IMR-90 (cell line): Measurements from ENCODE around the gene ELFN1. TPM values are rescaled to one million over a fixed set of nuclear protein-coding genes. Genes with fewer than 3 reads are reported as not detected.

ENCODE experiments used
- ATAC-seq: fragments of 200-7000 bp; cut with Tn5 transposase; 2 replicates; pipeline ENCODE4 v1.9.1; 2020; ENCODE audit warnings: low read depth, mild to moderate bottlenecking, moderate library complexity
- BruUV-seq: library from RNA; stranded (reverse); fragments of 400-500 nt; replicated peaks from 2 replicates; lab custom pipeline; 2021; lab: Mats Ljungman, UMichigan
- CTCF ChIA-PET: fragments of 300-600 bp; formaldehyde crosslinking; extraction: SDS; loops from one replicate; lab custom pipeline; 2021; ENCODE audit warnings: antibody characterized with exemption; lab: Yijun Ruan, JAX
- POLR2A ChIA-PET: fragments of 300-600 bp; sonication (Branson Sonifier 250); formaldehyde crosslinking; loops from one replicate; lab custom pipeline; 2022; ENCODE audit warnings: antibody characterized with exemption; ENCODE audit not compliant: unreplicated experiment; lab: Charles Lee
- DNase-seq: peaks from one replicate; pipeline ENCODE4 v3.0.0; 2013
- H2AFZ ChIP-seq: replicated peaks from 2 replicates; pipeline ENCODE3; 2013; ENCODE audit warnings: low read length, mild to moderate bottlenecking; ENCODE audit not compliant: poor library complexity
- H2AK5ac ChIP-seq: 2 replicates; pipeline ENCODE4 v1.6.1; 2013; ENCODE audit warnings: low read depth, low read length, inconsistent platforms
- H2AK9ac ChIP-seq: replicated peaks from 2 replicates; pipeline ENCODE3; 2013; ENCODE audit warnings: mild to moderate bottlenecking, low read depth, low read length, moderate library complexity; ENCODE audit not compliant: poor library complexity
- H2BK120ac ChIP-seq: 2 replicates; pipeline ENCODE4 v1.6.1; 2013; ENCODE audit warnings: low read depth, low read length, inconsistent platforms
- H2BK15ac ChIP-seq: 3 replicates; pipeline ENCODE4 v1.6.1; 2013; ENCODE audit warnings: low read depth, low read length, inconsistent platforms
- H2BK20ac ChIP-seq: 2 replicates; pipeline ENCODE4 v1.6.1; 2013; ENCODE audit warnings: low read depth, mild to moderate bottlenecking, inconsistent platforms, low read length, moderate library complexity
- H2BK5ac ChIP-seq: 2 replicates; pipeline ENCODE4 v1.6.1; 2013; ENCODE audit warnings: mild to moderate bottlenecking, low read depth, low read length, inconsistent platforms; ENCODE audit not compliant: poor library complexity, severe bottlenecking
- H3K14ac ChIP-seq: replicated peaks from 2 replicates; pipeline ENCODE4 v1.6.1; 2013; ENCODE audit warnings: low read depth, low read length, inconsistent platforms
- H3K18ac ChIP-seq: 2 replicates; pipeline ENCODE4 v1.6.1; 2013; ENCODE audit warnings: low read depth, low read length, control low read depth
- H3K23ac ChIP-seq: 2 replicates; pipeline ENCODE4 v1.6.1; 2013; ENCODE audit warnings: low read depth, low read length, inconsistent platforms
- H3K27ac ChIP-seq: 2 replicates; pipeline ENCODE4 v1.5.1; 2013; ENCODE audit warnings: mild to moderate bottlenecking, control low read depth, low read length; ENCODE audit not compliant: insufficient read depth
- H3K27me3 ChIP-seq: 2 replicates; pipeline ENCODE4 v1.6.1; 2013; ENCODE audit warnings: low read length; ENCODE audit not compliant: control insufficient read depth, insufficient read depth
- H3K36me3 ChIP-seq: 2 replicates; pipeline ENCODE4 v1.6.1; 2013; ENCODE audit warnings: low read length, mixed read lengths; ENCODE audit not compliant: control insufficient read depth, insufficient read depth
- H3K4ac ChIP-seq: 2 replicates; pipeline ENCODE4 v1.6.1; 2013; ENCODE audit warnings: low read depth, low read length, inconsistent platforms
- H3K4me1 ChIP-seq: 2 replicates; pipeline ENCODE4 v1.6.1; 2013; ENCODE audit warnings: low read length, mixed read lengths; ENCODE audit not compliant: control insufficient read depth, insufficient read depth
- H3K4me2 ChIP-seq: 2 replicates; pipeline ENCODE4 v1.6.1; 2013; ENCODE audit warnings: low read depth, mild to moderate bottlenecking, control low read depth, low read length, moderate library complexity
- H3K4me3 ChIP-seq: 2 replicates; pipeline ENCODE4 v1.5.1; 2013; ENCODE audit warnings: low read depth, mild to moderate bottlenecking, control low read depth, low read length, moderate library complexity; ENCODE audit not compliant: insufficient read depth
- H3K56ac ChIP-seq: 2 replicates; pipeline ENCODE4 v1.6.1; 2013; ENCODE audit warnings: low read length, inconsistent platforms; ENCODE audit not compliant: insufficient read depth; ENCODE audit errors: extremely low read depth
- H3K79me1 ChIP-seq, 2 experiments: 2 replicates each; pipeline ENCODE4 v1.6.1; 2013; ENCODE audit warnings: low read length in 2 of 2, inconsistent platforms in 1 of 2, low read depth in 1 of 2
- H3K9ac ChIP-seq: 2 replicates; pipeline ENCODE4 v1.6.1; 2013; ENCODE audit warnings: low read depth, low read length, control low read depth
- H3K9me1 ChIP-seq: 2 replicates; pipeline ENCODE4 v1.6.1; 2013; ENCODE audit warnings: low read length, inconsistent platforms; ENCODE audit not compliant: insufficient read depth
- H3K9me3 ChIP-seq: 2 replicates; pipeline ENCODE4 v1.6.1; 2013; ENCODE audit warnings: low read length; ENCODE audit not compliant: control insufficient read depth, insufficient read depth
- H4K20me1 ChIP-seq: 2 replicates; pipeline ENCODE4 v1.6.1; 2013; ENCODE audit warnings: low read length, inconsistent platforms; ENCODE audit not compliant: insufficient read depth
- H4K5ac ChIP-seq: 2 replicates; pipeline ENCODE4 v1.6.1; 2013; ENCODE audit warnings: mild to moderate bottlenecking, low read depth, low read length, control low read depth
- H4K8ac ChIP-seq, 2 experiments: 2 replicates each; pipeline ENCODE4 v1.6.1; 2013; ENCODE audit warnings: low read depth in 2 of 2, low read length in 2 of 2, control low read depth in 1 of 2, inconsistent platforms in 1 of 2
- H4K91ac ChIP-seq: 2 replicates; pipeline ENCODE4 v1.6.1; 2013; ENCODE audit warnings: low read depth, low read length, inconsistent platforms; ENCODE audit not compliant: insufficient read depth
- MAFK ChIP-seq: IDR thresholded peaks from 2 replicates; pipeline ENCODE4 v1.6.1; 2012; ENCODE audit warnings: low read depth, low read length, improper control_type of control experiment
- MXI1 ChIP-seq: IDR thresholded peaks from 2 replicates; pipeline ENCODE4 v1.6.1; 2012; ENCODE audit warnings: low read depth, mild to moderate bottlenecking, low read length, moderate library complexity, borderline replicate concordance
- RCOR1 ChIP-seq: IDR thresholded peaks from 2 replicates; pipeline ENCODE4 v1.6.1; 2012; ENCODE audit warnings: mild to moderate bottlenecking, low read length, improper control_type of control experiment; ENCODE audit not compliant: insufficient replicate concordance
- RFX5 ChIP-seq: IDR thresholded peaks from 2 replicates; pipeline ENCODE4 v1.8.0; 2012; ENCODE audit warnings: low read depth, mild to moderate bottlenecking, low read length, moderate library complexity
- SMC3 ChIP-seq: fragments of 150-350 bp; IDR thresholded peaks from 2 replicates; pipeline ENCODE4 v1.6.1; 2016; ENCODE audit warnings: low read depth, mild to moderate bottlenecking, antibody characterized with exemption, low read length, moderate library complexity
- WGBS, 2 experiments: methylation state at CpG; one replicate each; pipeline versions ENCODE4 v1.1.5 to v1.1.7; 2013; ENCODE audit warnings: missing lambda C conversion rate in 2 of 2; ENCODE audit not compliant: insufficient read length in 1 of 2; ENCODE audit errors: extremely low coverage in 2 of 2; 5-methylcytosine and 5-hydroxymethylcytosine counted together
- dilution Hi-C: fragments of 300-500 bp; cut with HindIII; formaldehyde crosslinking; loops from one replicate; pipeline ENCODE4 v1.14.3; 2018; ENCODE audit warnings: low sequenced_read_pairs; ENCODE audit not compliant: unreplicated experiment
- in situ Hi-C: fragments of 300-500 bp; cut with MboI; formaldehyde crosslinking; loops from 3 replicates; pipeline ENCODE4 v1.14.3; 2019; ENCODE audit warnings: low sequenced_read_pairs, inconsistent platforms, mixed read lengths
- intact Hi-C: fragments of 100-400 bp; cut with micrococcal nuclease; formaldehyde crosslinking; loops from 2 replicates; pipeline ENCODE4 v1.10.0; 2022
- polyA plus RNA-seq, 3 experiments: library from polyadenylated mRNA; depleted of rRNA; stranded (reverse); fragments of >200 nt; gene quantifications; 2 replicates each; pipeline ENCODE4 v1.2.3, GENCODE V29; 2012; ENCODE audit warnings: low replicate concordance in 1 of 3
- total RNA-seq: library from RNA; depleted of rRNA; stranded (reverse); fragments of >200 nt; gene quantifications from 2 replicates; pipeline ENCODE4 v1.2.3, GENCODE V29; 2012

ELFN1 gene
- total and polyA plus RNA-seq, 2 of the 4 experiments (the other 2 are of a cell fraction) = 1.6 to 5.2 TPM

DNA sequence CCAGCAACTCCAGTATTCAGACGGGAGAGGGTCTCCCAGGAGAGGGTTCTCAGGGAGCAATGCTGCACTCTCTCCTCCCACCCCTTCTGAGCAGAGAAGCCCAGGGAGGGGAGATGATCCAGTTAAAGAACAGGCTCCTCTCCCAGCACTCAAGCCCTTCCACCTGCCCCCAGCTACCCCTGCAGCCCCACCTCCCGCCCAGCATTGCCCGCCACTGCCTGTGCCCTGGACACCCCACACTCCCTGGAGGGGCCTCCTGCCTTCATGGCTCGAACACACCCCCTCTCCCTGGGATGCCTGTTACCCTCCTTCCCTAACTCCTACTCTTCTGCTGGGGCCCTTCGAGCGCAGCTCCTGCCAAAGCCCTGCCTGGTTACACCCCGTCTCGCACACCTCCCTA, 66.8 kb downstream of the ELFN1 start:
- dilution Hi-C loops (no loop called here), intact Hi-C loops (no loop called here), in situ Hi-C loops (no loop called here)
- Histone ChIP-seq H4K91ac (no peak overlapping the region), H3K4me1 (no peaks in the 10 kb centered on the region), H3K9me1 (no peaks in the 10 kb centered on the region), H2BK120ac (no peak overlapping the region), H4K20me1 (no peaks in the 10 kb centered on the region; the same call in 1 of the 2 replicates), H3K4ac (no peak overlapping the region), H2BK15ac (no peak overlapping the region), H3K79me1 (no peaks in the 10 kb centered on the region), H2AK5ac (no peak overlapping the region), H3K27ac (no peak overlapping the region), H3K14ac (no peak overlapping the region), H4K8ac (no peak overlapping the region), H3K27me3 (peaks cover 10% of the 10 kb centered on the region; the same call in 1 of the 2 replicates), H3K36me3 (no peaks in the 10 kb centered on the region), H3K9ac (no peak overlapping the region), H2BK20ac (no peak overlapping the region), H3K9me3 (no peaks in the 10 kb centered on the region), H3K4me2 (no peak overlapping the region), H4K5ac (no peak overlapping the region), H2AK9ac (no peak overlapping the region), H3K56ac (no peak overlapping the region), H3K4me3 (no peak overlapping the region), H2AFZ (no peak overlapping the region), H3K23ac (no peak overlapping the region), H3K18ac (no peak overlapping the region), H2BK5ac (no peak overlapping the region)
- TF ChIP-seq RCOR1 = no peak
- TF ChIP-seq MAFK = no peak
- TF ChIP-seq RFX5 = no peak
- TF ChIP-seq MXI1 = no peak
- no peak for TF ChIP-seq SMC3
- CTCF ChIA-PET = no interaction called here
- DNase-seq (no peak), ATAC-seq (no peak)
- POLR2A ChIA-PET = no interaction called here
- no TSS peak for BruUV-seq
- WGBS, 2 experiments = 73% methylated on average over 2 of the region's 8 CpGs; no CpG with 5 or more reads in 1 of the 2 experiments
